ENCODE measurements around the gene KMT5B. TPM values are rescaled to one million over a fixed set of nuclear protein-coding genes. Genes with fewer than 3 reads are reported as not detected.

Gene KMT5B
- total RNA-seq, 4 donors from 2014 or later, result 35.1 to 75.6 (median 39.8) TPM

GRCh38 chr11:68181719-68182451 is 31.2 kb downstream of the KMT5B start:
- peak; percentile 92 for ATAC-seq
- Histone ChIP-seq H3K9me3 (no peaks in the 10 kb centered on the region), H3K27ac (peak overlapping the region; percentile 72 to 82 (median 79)), H3K4me3 (no peak overlapping the region), H3K4me1 (peaks cover 0 to 20% (median 4%) of the 10 kb centered on the region in 3 donors), H3K36me3 (peaks cover 0 to 71% of the 10 kb centered on the region in 2 donors), H3K27me3 (no peaks in the 10 kb centered on the region)
- TF ChIP-seq POLR2A (IDR thresholded peaks at IDR 0.05) (no peak), CTCF (IDR thresholded peaks at IDR 0.05) (no peak), POLR2AphosphoS5 (IDR thresholded peaks at IDR 0.05) (peak; percentile 67), EP300 (IDR thresholded peaks at IDR 0.05) (peak; percentile 4)
- 30 to 43% methylated on average over 3 to 7 of the region's 7 CpGs for WGBS, 2 donors (ENCODE audit: low coverage in 1 of 2)

- no peaks in the 10 kb centered on the region for H3K27me3 ChIP-seq
- TF ChIP-seq CTCF (IDR thresholded peaks at IDR 0.05) (no peak), EP300 (IDR thresholded peaks at IDR 0.05) (no peak), POLR2A (IDR thresholded peaks at IDR 0.05) (no peak), POLR2AphosphoS5 (IDR thresholded peaks at IDR 0.05) (no peak)
- H3K4me1 ChIP-seq, result peaks cover 0 to 20% (median 4%) of the 10 kb centered on the region in 3 donors
- no peak for ATAC-seq
- H3K27ac ChIP-seq, result peak overlapping the region in 1 of 4 donors; percentile 1
- 77 to 85% methylated on average over 2 of the region's 2 CpGs for WGBS, 2 donors (ENCODE audit: low coverage in 1 of 2)
- no peaks in the 10 kb centered on the region for H3K9me3 ChIP-seq
- H3K36me3 ChIP-seq, result peaks cover 0 to 69% of the 10 kb centered on the region in 2 donors
- H3K4me3 ChIP-seq, result no peak overlapping the region
Measured at GRCh38 chr11:68179847-68180246, 33.2 kb downstream of the KMT5B start.

GRCh38 chr11:68177877-68178276 is 35.2 kb downstream of the KMT5B start:
- peaks cover 0 to 69% of the 10 kb centered on the region in 2 donors for H3K36me3 ChIP-seq
- TF ChIP-seq POLR2A (IDR thresholded peaks at IDR 0.05) (no peak), CTCF (IDR thresholded peaks at IDR 0.05) (no peak), EP300 (IDR thresholded peaks at IDR 0.05) (no peak), POLR2AphosphoS5 (IDR thresholded peaks at IDR 0.05) (no peak)
- WGBS, 2 donors (ENCODE audit: low coverage in 1 of 2), result 72 to 85% methylated on average over 4 to 5 of the region's 5 CpGs
- no peaks in the 10 kb centered on the region for H3K9me3 ChIP-seq
- H3K4me3 ChIP-seq, result no peak overlapping the region
- H3K4me1 ChIP-seq, result peaks cover 0 to 20% (median 4%) of the 10 kb centered on the region in 3 donors
- no peak for ATAC-seq
- H3K27me3 ChIP-seq, result no peaks in the 10 kb centered on the region
- H3K27ac ChIP-seq, result no peak overlapping the region

- Histone ChIP-seq H3K27ac (no peak overlapping the region), H3K4me1 (no peaks in the 10 kb centered on the region), H3K36me3 (peaks cover 6 to 99% of the 10 kb centered on the region in 2 donors), H3K27me3 (no peaks in the 10 kb centered on the region), H3K9me3 (no peaks in the 10 kb centered on the region), H3K4me3 (no peak overlapping the region)
- 57 to 83% methylated on average over 3 to 4 of the region's 4 CpGs for WGBS, 2 donors (ENCODE audit: low coverage in 1 of 2)
- ATAC-seq, result no peak
- TF ChIP-seq CTCF (IDR thresholded peaks at IDR 0.05) (no peak), EP300 (IDR thresholded peaks at IDR 0.05) (no peak), POLR2A (IDR thresholded peaks at IDR 0.05) (no peak), POLR2AphosphoS5 (IDR thresholded peaks at IDR 0.05) (no peak)
Measured at GRCh38 chr11:68173926-68174325, 39.2 kb downstream of the KMT5B start.

- Histone ChIP-seq H3K27me3 (no peaks in the 10 kb centered on the region), H3K36me3 (peaks cover 6 to 100% of the 10 kb centered on the region in 2 donors)
- ATAC-seq, result no peak
Measured at GRCh38 chr11:68169442-68169841, 43.7 kb downstream of the KMT5B start.

More at GRCh38 chr11:68169442-68169841, 43.7 kb downstream of the KMT5B start:
- Histone ChIP-seq H3K27ac (no peak overlapping the region), H3K9me3 (no peaks in the 10 kb centered on the region), H3K4me3 (no peak overlapping the region), H3K4me1 (no peaks in the 10 kb centered on the region)
- no peak for TF ChIP-seq EP300 (IDR thresholded peaks at IDR 0.05)
- TF ChIP-seq POLR2AphosphoS5 (IDR thresholded peaks at IDR 0.05), result no peak
- no peak for TF ChIP-seq POLR2A (IDR thresholded peaks at IDR 0.05)
- TF ChIP-seq CTCF (IDR thresholded peaks at IDR 0.05), result no peak

All from gastroesophageal sphincter (tissue), 4 donors.